T-helper 22 cell (primary cell): Measurements from ENCODE around the gene NUDT22.

Experiments
- DNase-seq: peaks from one replicate; pipeline ENCODE4 v3.0.0-alpha.2; 2020; ENCODE audit warnings: low read depth

Gene NUDT22

GRCh38 chr11:64207256-64208085, 18.6 kb upstream of the NUDT22 start:
- peak; percentile 59 for DNase-seq

GRCh38 chr11:64208086-64208795, 17.8 kb upstream of the NUDT22 start:
- DNase-seq: no peak

GRCh38 chr11:64208796-64209562, 17.1 kb upstream of the NUDT22 start:
- no peak for DNase-seq

- DNase-seq: no peak
Observed at GRCh38 chr11:64209563-64209843, 16.6 kb upstream of the NUDT22 start.

DNA sequence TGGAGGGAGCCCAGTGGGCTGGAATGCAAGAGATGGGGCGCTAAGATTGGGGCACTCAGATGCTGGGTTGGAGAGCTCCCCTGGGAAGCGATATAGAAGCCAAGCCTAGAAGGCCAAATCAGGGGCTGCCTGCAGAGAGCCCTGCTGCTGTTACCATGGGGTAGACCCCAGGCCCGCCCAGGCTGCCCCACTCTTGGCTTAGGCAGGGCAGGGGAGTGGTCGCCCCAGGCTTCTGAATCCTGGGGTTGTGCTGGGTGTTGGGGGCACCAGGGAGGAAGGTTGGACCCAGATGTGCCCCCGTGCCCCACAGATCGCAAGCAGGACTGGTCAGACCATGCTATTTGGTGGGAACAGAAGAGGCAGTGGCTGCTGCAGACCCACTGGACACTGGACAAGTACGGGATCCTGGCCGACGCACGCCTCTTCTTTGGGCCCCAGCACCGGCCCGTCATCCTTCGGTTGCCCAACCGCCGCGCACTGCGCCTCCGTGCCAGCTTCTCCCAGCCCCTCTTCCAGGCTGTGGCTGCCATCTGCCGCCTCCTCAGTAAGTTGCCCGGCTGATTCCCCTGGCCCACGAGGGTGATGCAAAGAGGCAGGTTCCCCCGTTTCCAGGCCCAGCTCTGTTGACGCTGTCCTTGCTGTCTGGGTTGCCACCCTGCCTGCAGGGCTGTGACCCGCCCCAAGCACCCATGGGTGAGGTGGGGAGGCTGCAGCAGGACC, 15.6 kb upstream of the NUDT22 start:
- no peak for DNase-seq

DNA sequence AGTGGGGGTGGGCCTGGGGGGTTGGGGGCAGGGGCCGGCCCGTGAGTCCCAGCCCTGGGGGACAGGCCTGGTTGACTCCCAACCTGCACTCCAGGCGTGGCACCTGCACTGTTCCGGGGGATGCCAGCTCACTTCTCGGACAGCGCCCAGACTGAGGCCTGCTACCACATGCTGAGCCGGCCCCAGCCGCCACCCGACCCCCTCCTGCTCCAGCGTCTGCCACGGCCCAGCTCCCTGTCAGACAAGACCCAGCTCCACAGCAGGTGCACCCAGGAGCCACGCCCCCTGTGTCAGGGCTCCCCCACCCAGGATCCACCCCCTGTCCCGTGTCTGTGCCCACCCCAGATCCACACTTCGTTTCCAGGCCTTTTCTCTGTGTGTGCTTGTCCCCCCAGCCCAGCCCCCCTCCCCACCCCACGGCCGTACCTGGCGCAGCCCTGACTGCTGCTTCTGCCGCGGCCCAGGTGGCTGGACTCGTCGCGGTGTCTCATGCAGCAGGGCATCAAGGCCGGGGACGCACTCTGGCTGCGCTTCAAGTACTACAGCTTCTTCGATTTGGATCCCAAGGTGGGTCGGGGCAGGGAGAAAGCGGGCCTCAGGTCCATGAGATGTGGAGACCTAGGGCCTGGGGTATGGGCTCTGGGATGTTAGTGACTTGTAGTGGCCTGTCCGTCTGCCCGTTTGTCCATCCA, 14.7 kb upstream of the NUDT22 start:
- no peak for DNase-seq

DNA sequence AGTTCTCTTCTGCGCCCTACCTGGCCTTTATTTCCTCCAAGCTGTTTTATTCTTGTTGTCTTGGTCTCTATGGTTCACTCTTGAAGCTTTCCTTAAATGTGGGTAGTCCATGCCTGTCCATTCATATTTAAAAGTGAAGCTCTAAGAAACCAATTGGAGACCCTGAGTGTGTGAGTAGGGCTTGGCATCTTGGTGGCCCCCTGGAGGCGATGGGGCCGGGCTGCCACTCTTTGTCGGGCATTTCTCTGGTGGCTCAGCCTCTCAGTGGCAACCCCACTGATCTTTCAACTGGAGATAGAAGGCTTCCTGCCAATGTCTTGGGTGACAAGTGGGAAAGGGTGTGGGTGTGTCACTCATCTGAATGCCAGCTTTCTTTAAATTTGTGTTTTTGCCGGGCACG, 9.2 kb upstream of the NUDT22 start:
- no peak for DNase-seq

DNA sequence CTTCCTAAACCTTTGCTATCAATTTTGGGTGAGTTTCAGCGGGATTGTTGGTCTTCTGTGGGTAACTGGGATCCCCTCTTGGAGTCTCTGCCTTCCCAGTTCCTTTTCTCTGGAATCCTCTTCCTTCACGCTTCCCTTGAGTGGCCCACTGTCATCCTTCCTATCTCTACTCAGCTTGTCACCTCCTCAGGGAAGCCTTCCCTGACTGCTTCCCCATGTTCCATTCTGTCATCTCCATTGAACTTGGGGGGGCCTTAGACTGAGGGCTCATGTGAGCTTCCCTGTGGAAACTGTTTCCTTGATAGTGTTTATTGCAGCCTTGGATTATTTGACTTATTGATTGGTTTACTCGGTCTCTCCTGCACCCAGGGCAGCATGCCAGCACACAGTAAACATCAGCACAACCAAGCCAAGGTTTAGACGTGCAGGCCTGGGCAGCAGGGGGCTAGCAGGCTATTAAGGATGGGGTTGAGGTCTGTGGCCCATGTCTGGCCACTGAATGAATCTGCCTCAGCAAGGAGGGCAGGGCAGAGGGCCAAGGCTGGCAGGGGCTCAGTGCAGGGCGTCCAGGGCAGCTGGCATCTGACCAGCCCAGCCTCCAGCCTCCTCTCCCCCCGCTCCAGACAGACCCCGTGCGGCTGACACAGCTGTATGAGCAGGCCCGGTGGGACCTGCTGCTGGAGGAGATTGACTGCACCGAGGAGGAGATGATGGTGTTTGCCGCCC, 7.3 kb upstream of the NUDT22 start:
- DNase-seq: no peak

DNA sequence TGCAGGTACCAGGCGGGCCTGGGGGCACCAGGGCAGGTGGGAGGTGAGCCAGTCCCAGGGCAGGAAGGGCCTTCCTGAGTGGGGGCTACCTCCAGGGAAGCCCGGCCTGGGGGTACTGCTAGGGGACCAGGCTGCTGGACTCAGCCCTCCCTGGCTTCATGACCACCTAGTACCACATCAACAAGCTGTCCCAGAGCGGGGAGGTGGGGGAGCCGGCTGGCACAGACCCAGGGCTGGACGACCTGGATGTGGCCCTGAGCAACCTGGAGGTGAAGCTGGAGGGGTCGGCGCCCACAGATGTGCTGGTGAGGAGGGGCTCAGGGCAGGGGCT, 6.8 kb upstream of the NUDT22 start:
- no peak for DNase-seq

- no peak for DNase-seq
Observed at GRCh38 chr11:64219755-64220154, 6.3 kb upstream of the NUDT22 start.

DNA sequence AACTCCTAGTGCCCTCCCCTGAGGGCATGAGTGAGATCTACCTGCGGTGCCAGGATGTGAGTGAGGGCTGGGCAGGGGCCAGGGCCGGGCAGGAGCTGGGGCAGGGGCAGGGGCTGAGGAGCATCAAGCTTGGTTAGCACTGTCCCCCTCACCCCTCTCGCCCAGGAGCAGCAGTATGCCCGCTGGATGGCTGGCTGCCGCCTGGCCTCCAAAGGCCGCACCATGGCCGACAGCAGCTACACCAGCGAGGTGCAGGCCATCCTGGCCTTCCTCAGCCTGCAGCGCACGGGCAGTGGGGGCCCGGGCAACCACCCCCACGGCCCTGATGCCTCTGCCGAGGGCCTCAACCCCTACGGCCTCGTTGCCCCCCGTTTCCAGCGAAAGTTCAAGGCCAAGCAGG, 5.8 kb upstream of the NUDT22 start:
- DNase-seq: no peak

DNA sequence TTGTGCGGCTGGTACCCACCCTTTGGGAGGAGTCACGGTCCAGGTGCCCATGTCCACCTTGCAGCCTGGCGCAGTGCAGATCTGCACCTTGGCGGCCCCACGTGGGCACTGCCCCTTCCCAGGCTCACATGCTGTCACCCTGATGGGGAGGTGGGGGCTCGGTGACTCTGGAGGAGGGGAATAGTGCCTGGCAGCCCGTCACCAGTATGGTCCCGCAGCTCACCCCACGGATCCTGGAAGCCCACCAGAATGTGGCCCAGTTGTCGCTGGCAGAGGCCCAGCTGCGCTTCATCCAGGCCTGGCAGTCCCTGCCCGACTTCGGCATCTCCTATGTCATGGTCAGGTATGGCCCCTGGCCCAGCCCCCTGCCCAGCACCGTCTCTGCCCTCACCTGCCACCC, 5.3 kb upstream of the NUDT22 start:
- DNase-seq: no peak

DNA sequence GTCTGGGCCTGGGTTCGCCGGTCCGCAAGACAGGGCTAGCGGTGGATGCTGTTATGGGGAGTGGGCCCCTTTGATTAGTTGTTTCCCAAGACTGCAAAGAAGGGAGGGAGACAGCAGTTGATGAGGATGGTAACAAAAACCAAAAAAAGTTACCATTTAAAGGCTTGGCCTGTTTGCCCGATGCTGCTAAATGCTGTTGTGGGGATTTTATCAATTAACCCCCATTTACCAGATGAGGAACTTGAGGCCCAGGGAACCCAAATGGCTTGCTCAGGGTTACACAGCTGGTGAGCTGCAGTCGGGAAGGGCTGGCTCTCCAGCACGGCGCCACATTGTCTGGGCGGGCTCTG, 3.4 kb upstream of the NUDT22 start:
- DNase-seq: no peak

- DNase-seq: no peak
Observed at GRCh38 chr11:64223001-64223651, 2.9 kb upstream of the NUDT22 start.

DNA sequence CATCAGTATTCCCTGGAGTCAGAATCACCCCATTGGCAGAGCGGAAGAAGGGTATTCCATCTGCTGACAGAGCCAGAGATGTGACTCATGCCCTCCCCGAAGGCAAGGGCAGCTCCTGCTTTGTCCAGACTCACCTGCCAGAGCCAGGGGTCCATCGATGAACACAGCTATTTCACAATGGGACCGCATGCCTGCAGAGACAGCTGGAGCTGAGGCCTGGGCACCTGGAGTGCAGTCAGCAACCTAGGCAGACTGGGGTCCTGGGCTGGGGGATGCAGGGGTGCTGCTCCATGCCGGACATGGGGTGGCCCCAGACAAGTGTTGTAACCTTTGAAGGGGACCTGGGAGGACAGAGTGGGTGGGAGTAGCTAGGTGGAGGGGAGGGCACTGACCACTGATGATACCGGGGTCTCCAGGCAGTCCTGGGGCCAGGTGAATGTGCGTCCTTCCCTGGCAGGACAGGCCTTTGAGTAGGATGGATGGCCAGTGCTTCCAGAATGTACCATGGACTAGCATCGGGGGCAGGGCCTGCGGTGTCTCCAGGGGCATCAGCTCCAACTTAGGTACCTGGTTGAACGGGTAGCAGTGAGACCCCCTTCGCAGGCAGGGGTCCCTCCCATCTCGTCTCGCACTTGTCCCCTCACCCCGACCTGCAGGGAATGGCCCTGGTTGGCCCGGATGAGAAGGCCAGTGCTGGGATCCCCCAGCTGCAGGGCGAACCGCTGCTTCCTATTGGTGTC, 1.8 kb upstream of the NUDT22 start:
- DNase-seq: no peak

- no peak for DNase-seq
Observed at GRCh38 chr11:64224891-64225607, 1.0 kb upstream of the NUDT22 start.

DNA sequence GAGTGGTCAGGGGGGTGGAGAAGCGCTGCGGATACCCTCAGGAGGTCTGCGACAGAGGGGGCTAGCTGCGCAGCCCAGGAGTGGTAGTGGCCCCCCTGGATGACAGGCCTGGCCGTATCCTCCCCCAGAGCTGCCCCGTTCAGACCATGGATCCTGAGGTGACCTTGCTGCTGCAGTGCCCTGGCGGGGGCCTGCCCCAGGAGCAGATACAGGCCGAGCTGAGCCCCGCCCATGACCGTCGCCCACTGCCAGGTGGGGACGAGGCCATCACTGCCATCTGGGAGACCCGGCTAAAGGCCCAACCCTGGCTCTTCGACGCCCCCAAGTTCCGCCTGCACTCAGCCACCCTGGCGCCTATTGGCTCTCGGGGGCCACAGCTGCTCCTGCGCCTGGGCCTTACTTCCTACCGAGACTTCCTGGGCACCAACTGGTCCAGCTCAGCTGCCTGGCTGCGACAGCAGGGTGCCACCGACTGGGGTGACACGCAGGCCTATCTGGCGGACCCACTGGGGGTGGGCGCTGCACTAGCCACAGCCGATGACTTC, 505 bp downstream of the NUDT22 start:
- peak; percentile 60 for DNase-seq

GRCh38 chr11:64227405-64227956, 1.4 kb downstream of the NUDT22 start:
- no peak for DNase-seq
